ENCODE results near the gene RAB1A.
A peak's percentile ranks its signal among the peaks of the same experiment; 100 is the strongest.
"Not testable (repeated sequence)": the region's sequence is repeated elsewhere in the genome, so short reads cannot be mapped to it uniquely, and the experiment has no call there.

The RAB1A gene

DNA sequence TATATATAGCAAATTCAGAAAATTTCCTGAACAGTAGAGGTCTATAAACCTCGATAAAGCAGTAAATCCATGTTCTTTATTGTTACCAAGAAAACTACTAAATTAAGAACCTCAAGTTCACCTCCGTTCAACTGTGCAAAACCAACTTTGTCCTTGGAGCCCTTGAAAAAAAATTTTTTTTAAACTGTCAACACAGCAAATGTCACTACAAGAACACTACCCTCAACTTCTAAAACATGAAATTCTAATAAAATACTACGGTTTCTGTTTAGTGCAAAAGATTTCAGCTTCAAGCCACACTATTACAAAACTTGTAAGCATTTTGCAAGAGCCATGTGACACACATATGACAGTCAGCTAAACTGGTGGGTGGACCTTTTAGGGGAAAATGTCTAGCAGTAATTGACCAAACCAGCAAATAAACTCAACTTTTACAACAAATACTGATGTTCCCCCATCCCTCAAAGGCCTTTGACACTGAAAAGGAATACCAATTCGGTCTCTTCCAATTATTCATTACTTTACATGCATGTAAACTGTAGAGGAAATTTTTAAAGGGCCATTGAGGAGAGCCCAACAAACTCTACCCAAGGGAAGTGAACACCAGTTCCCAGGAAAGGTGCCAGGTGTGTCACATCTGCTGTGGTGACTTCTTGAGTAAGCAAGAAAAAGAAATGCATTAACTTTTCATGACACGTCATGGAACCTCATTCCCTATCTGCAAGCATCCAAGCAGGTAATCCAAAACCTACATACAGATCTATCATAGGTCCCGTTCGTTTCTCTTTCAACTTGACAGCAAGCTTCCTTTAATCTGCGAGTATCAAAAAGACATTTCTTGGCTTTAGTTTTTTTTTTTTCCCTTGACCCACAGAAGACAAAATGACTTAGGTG is 1.4 kb downstream of the RAB1A start:
- Mint-ChIP-seq H3K4me1 (ENCODE audit: low read depth) (peaks cover 47% of the 10 kb centered on the region), H3K4me3 (peak overlapping the region; percentile 95), H3K27me3 (no peaks in the 10 kb centered on the region), H3K27ac (peak overlapping the region; percentile 99), H3K9me3 (no peaks in the 10 kb centered on the region), H3K36me3 (ENCODE audit: low read depth) (peaks cover 23% of the 10 kb centered on the region)
- intact Hi-C loops (cut with micrococcal nuclease) = loop anchor here (5.0 kb wide), 1 partner anchor 34 kb away; no protein-coding TSS in a partner anchor

DNA sequence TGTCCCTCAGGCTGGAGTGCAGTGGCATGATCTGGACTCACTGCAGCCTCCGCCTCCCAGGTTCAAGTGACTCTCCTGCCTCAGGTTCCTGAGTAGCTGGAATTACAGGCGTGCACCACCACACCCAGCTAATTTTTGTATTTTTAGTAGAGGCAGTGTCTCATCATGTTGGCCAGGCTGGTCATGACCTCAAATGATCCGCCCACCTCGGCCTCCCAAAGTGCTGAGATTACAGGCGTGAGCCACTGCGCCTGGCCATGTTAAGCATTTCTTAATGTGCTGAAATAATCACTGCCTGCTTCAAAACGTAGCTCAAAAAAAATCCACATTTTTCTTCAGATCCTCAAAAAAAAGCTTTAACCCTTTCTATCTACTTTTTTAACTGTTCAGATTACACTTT is 4.4 kb downstream of the RAB1A start:
- Mint-ChIP-seq H3K27ac (peak overlapping the region; percentile 66), H3K36me3 (ENCODE audit: low read depth) (peaks cover 34% of the 10 kb centered on the region), H3K4me3 (peak overlapping the region; percentile 51)

DNA sequence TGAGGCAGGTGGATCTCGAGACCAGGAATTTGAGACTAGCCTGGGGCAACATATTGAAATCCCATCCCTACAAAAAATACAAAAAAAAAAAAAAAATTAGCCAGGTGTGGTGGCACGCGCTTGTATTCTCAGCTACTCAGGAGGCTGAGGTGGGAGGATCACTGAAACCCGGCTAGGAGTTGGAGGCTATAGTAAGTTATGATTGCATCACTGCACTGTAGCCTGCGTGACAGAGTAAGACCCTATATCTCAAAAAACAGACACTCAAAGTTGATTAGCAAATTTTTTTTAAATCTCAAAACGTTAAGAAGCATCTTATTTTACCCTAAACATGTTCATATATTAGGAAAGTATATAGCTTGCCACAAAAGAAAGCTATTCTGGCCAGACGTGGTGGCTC is 7.6 kb downstream of the RAB1A start:
- Mint-ChIP-seq H3K4me3 (no peak overlapping the region), H3K36me3 (ENCODE audit: low read depth) (peaks cover 22% of the 10 kb centered on the region), H3K27me3 (no peaks in the 10 kb centered on the region), H3K9me3 (no peaks in the 10 kb centered on the region), H3K27ac (no peak overlapping the region), H3K4me1 (ENCODE audit: low read depth) (peaks cover 84% of the 10 kb centered on the region)
- intact Hi-C loops (cut with micrococcal nuclease) = no loop called here

More for the DNA sequence above, 4.4 kb downstream of the RAB1A start:
- not testable (repeated sequence) for H3K9me3 Mint-ChIP-seq, H3K27me3 Mint-ChIP-seq
- intact Hi-C loops (cut with micrococcal nuclease) = loop anchor here (5.0 kb wide), 1 partner anchor 37 kb away; no protein-coding TSS in a partner anchor
- peaks cover 65% of the 10 kb centered on the region for H3K4me1 Mint-ChIP-seq (ENCODE audit: low read depth)

DNA sequence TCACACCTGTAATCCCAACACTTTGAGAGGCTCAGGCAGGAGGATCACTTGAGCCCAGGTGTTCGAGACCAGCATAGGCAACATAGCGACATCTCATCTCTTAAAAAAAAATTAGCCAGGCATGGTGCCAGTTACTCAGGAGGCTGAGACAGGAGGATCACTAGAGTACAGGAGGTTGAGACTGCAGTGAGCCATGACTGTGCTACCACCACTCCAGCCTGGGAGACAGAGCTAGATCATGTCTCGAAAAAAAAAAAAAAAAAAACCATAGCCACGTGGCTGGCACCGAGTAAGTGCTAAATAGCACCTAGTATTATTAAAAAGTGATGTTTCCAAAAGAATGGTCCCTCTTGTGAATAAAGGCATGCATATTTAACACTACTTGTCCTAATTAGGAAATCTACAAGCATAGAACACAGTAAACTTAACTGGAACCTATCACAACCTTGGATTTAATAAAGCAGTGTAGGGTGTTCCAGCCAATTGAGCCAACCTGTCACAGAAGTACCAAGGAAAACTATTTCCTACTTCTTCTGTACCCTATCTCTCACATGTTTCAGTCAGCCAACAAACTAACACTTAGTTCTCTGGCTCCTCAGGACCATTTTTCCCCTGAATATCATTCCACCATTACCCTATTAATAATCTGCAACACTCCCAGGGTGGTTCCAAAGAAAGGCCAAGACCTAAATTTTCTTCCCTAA is 8.8 kb downstream of the RAB1A start:
- peaks cover 78% of the 10 kb centered on the region for H3K4me1 Mint-ChIP-seq (ENCODE audit: low read depth)

DNA sequence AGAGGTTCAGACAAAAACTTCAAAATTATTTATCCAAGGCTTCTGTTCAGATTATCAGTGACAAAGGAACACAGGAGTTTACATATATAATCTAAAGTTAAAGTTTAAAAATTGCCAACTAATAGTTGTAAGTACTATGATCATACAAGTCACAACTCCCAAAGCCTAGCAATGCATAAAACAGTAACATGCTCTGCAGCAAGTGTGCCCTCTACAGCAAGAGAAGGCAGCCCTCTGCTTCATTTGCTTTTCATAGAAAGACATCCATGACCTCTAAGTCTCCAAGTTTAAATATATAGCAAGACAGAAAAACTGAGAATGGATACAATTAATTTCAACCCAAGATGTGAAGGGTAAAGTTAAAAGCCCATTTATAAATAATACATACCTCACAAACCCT is 13.3 kb downstream of the RAB1A start:
- no peak overlapping the region for H3K4me3 Mint-ChIP-seq
- peaks cover 53% of the 10 kb centered on the region for H3K4me1 Mint-ChIP-seq (ENCODE audit: low read depth)
- H3K9me3 Mint-ChIP-seq = no peaks in the 10 kb centered on the region
- no peaks in the 10 kb centered on the region for H3K27me3 Mint-ChIP-seq
- intact Hi-C loops (cut with micrococcal nuclease) = loop anchor here (5.0 kb wide), 1 partner anchor 34 kb away; no protein-coding TSS in a partner anchor
- H3K36me3 Mint-ChIP-seq (ENCODE audit: low read depth) = peaks cover 26% of the 10 kb centered on the region
- no peak overlapping the region for H3K27ac Mint-ChIP-seq

More for the DNA sequence above, 8.8 kb downstream of the RAB1A start:
- no peaks in the 10 kb centered on the region for H3K9me3 Mint-ChIP-seq
- H3K4me3 Mint-ChIP-seq = no peak overlapping the region
- intact Hi-C loops (cut with micrococcal nuclease) = no loop called here
- H3K27ac Mint-ChIP-seq = no peak overlapping the region
- no peaks in the 10 kb centered on the region for H3K27me3 Mint-ChIP-seq
- H3K36me3 Mint-ChIP-seq (ENCODE audit: low read depth) = peaks cover 22% of the 10 kb centered on the region

DNA sequence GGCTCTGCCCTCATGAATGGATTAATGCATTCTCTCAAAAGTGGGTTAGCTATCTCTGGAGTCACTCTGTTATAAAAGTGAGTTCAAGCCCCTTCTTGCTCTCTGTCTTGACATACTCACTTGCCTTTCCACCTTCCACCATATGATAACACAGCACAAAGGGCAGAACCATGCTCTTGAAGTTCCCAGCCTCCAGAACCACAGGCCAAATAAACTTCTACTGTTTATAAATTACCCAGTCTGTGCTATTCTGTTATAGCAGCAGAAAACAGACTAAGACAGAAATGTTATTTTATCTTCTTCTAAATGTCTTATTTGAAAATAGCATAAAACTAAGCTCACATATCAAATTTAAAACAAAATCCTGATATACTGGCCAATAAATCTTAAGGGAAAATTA is 15.0 kb downstream of the RAB1A start:
- H3K9me3 Mint-ChIP-seq = no peaks in the 10 kb centered on the region
- H3K4me3 Mint-ChIP-seq = no peak overlapping the region
- H3K27me3 Mint-ChIP-seq = no peaks in the 10 kb centered on the region
- peaks cover 32% of the 10 kb centered on the region for H3K36me3 Mint-ChIP-seq (ENCODE audit: low read depth)
- intact Hi-C loops (cut with micrococcal nuclease) = loop anchor here (5.0 kb wide), 1 partner anchor 33 kb away; no protein-coding TSS in a partner anchor
- peaks cover 56% of the 10 kb centered on the region for H3K4me1 Mint-ChIP-seq (ENCODE audit: low read depth)
- no peak overlapping the region for H3K27ac Mint-ChIP-seq

DNA sequence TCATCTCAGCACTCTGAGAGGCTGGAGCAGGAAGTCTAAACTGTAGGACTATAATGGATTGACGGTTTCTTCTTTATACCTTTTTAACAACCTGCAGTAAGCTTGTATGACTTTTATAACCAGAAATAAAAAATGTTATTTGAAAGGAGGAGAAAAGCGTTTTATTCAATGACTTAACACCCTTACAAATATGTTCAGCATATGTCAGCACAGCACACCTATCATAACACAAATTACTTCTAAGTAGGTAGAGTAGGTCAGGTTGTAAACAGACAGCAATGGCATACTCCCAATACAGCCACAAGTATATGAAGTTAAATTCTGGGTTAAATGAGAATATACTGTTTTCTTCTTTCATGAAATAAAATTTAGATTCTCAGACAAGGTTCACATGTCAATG is 16.1 kb downstream of the RAB1A start:
- H3K27ac Mint-ChIP-seq = no peak overlapping the region
- H3K4me1 Mint-ChIP-seq (ENCODE audit: low read depth) = peaks cover 52% of the 10 kb centered on the region
- intact Hi-C loops (cut with micrococcal nuclease) = no loop called here
- H3K36me3 Mint-ChIP-seq (ENCODE audit: low read depth) = peaks cover 38% of the 10 kb centered on the region
- no peak overlapping the region for H3K4me3 Mint-ChIP-seq
- no peaks in the 10 kb centered on the region for H3K27me3 Mint-ChIP-seq
- H3K9me3 Mint-ChIP-seq = no peaks in the 10 kb centered on the region

DNA sequence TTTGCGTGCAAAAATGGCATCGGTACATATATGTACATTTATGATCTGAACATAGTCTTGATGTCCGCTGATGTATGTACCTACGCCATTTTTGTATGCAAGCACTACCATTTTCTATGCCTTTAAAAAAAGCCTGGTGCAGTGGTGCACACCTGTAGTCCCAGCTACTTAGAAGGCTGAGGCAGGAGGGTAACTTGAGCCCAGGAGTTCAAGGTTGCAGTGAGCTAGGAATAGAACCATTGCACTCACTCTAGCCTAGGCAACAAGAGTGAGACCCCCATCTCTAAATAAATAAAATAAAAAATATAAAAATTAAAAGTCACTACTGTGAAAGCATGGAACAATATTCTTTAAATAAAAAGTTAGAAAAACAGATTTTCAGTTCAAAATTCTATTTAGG is 16.7 kb downstream of the RAB1A start:
- Mint-ChIP-seq H3K27me3 (no peaks in the 10 kb centered on the region), H3K27ac (no peak overlapping the region), H3K4me3 (no peak overlapping the region), H3K36me3 (ENCODE audit: low read depth) (peaks cover 43% of the 10 kb centered on the region), H3K9me3 (no peaks in the 10 kb centered on the region), H3K4me1 (ENCODE audit: low read depth) (peaks cover 46% of the 10 kb centered on the region)
- intact Hi-C loops (cut with micrococcal nuclease) = no loop called here

DNA sequence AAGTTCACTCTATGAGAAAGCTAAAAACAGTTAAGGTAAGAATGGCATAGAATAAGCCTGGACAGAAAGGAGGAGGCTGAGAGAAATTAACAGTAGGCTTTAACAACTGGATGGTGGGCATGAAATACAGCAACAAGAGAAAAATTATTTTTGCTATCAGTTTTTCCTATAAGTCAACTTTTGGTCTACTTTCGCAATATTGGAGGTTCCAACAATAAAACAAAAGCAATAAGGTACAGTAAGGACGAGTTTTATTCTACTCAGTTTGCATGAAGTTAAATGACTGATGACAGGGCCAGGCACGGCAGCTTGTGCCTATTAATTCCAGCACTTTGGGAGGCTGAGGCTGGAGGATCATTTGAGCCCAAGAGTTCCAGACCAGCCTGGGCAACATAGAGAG is 17.3 kb downstream of the RAB1A start:
- intact Hi-C loops (cut with micrococcal nuclease) = no loop called here
- no peaks in the 10 kb centered on the region for H3K9me3 Mint-ChIP-seq
- peaks cover 46% of the 10 kb centered on the region for H3K4me1 Mint-ChIP-seq (ENCODE audit: low read depth)
- no peak overlapping the region for H3K27ac Mint-ChIP-seq
- peaks cover 46% of the 10 kb centered on the region for H3K36me3 Mint-ChIP-seq (ENCODE audit: low read depth)
- H3K4me3 Mint-ChIP-seq = no peak overlapping the region
- H3K27me3 Mint-ChIP-seq = no peaks in the 10 kb centered on the region

DNA sequence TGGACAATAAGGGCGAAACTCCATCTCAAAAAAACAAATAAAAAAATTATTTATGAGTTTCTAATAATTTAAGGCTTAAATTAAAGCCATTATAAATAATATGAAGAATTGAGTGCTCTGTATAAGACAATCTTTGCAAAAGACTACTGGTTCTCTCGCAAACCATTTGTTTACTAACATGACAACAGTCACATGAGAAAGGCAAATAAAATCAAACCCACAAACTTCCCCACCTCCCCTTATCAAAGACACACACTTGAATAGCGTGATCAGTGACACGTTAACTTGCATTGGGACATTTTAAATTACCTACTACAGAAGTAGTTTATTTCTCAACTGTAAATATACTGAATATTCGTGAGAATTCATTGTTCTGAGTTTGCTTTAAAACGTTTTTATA is 21.1 kb downstream of the RAB1A start:
- H3K4me3 Mint-ChIP-seq = no peak overlapping the region
- H3K36me3 Mint-ChIP-seq (ENCODE audit: low read depth) = peaks cover 64% of the 10 kb centered on the region
- H3K27me3 Mint-ChIP-seq = no peaks in the 10 kb centered on the region
- intact Hi-C loops (cut with micrococcal nuclease) = no loop called here
- H3K4me1 Mint-ChIP-seq (ENCODE audit: low read depth) = peaks cover 44% of the 10 kb centered on the region
- H3K27ac Mint-ChIP-seq = no peak overlapping the region
- H3K9me3 Mint-ChIP-seq = no peaks in the 10 kb centered on the region

DNA sequence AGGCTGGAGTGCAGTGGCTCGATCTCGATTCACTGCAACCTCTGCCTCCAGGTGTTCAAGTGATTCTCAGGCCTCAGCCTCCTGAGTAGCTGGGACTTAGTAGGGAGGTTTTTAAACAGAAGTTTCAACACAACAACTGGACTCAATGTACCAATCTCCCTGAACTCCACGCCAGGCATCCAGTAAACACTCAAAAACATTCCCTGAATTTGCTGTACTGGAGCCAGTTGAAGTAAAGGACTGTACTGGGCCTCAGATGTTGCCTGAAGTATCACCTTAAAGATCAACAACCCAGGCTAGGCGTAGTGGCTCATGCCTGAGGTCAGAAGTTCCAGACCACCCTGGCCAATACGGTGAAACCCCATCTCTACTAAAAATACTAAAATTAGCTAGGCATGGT is 22.4 kb downstream of the RAB1A start:
- H3K4me3 Mint-ChIP-seq = no peak overlapping the region
- H3K36me3 Mint-ChIP-seq (ENCODE audit: low read depth) = peaks cover 75% of the 10 kb centered on the region
- peaks cover 38% of the 10 kb centered on the region for H3K4me1 Mint-ChIP-seq (ENCODE audit: low read depth)
- H3K27ac Mint-ChIP-seq = no peak overlapping the region
- H3K9me3 Mint-ChIP-seq = no peaks in the 10 kb centered on the region
- no peaks in the 10 kb centered on the region for H3K27me3 Mint-ChIP-seq
- intact Hi-C loops (cut with micrococcal nuclease) = no loop called here

DNA sequence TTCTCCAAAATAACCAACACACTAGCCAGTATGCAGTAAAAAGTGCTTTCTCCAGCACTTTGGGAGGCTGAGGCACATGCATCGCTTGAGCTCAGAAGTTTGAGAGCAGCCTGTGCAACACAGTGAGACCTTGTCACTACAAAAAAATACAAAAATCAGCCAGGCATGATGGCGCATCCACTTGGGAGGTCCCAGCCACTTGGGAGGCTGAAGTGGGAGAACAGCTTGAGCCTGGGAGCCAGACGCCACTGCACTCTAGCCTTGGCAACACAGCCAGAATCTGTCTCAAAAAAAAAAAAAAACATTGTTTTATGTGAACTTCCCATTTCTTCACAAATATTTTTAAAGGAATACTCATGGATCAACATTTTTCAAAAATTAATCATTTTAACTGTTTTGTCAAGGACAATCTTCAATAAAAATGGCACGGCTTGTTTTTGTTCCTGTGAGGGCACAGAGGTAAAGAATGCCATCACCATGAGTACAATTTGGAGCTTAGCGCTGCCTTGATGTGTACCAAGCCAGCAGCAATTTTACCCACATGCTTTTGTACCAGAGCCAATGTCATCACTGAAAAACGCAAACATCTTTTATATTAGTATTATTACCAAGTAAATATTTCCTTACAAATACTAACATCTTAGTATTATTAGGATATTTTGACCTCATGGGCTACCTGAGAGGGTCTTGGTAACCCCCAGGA is 26.7 kb downstream of the RAB1A start:
- no peak overlapping the region for H3K4me3 Mint-ChIP-seq
- peaks cover 22% of the 10 kb centered on the region for H3K4me1 Mint-ChIP-seq (ENCODE audit: low read depth)
- no peaks in the 10 kb centered on the region for H3K9me3 Mint-ChIP-seq
- no peaks in the 10 kb centered on the region for H3K27me3 Mint-ChIP-seq
- intact Hi-C loops (cut with micrococcal nuclease) = no loop called here
- H3K36me3 Mint-ChIP-seq (ENCODE audit: low read depth) = peaks cover 87% of the 10 kb centered on the region
- no peak overlapping the region for H3K27ac Mint-ChIP-seq

DNA sequence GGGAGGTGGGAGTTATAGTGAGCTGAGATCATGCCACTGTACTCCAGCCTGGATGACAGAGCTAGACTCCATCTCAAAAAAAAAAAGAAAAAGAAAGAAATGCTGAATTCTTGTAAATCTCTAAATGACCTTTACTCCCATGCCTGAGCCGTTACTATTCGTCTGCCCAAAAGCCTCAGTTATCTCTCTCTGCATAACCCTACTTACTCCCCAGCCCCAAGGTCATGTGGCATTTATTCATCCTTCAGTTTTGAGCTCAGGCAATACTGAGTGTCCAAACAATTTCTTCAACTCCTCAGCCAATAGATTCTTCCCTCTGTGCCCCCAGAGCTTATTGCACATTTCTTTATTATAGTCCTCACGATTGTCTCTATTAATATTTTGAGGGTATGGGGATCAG is 28.8 kb downstream of the RAB1A start:
- H3K27ac Mint-ChIP-seq = no peak overlapping the region
- no peaks in the 10 kb centered on the region for H3K27me3 Mint-ChIP-seq
- no peak overlapping the region for H3K4me3 Mint-ChIP-seq
- H3K4me1 Mint-ChIP-seq (ENCODE audit: low read depth) = peaks cover 11% of the 10 kb centered on the region
- intact Hi-C loops (cut with micrococcal nuclease) = no loop called here
- H3K36me3 Mint-ChIP-seq (ENCODE audit: low read depth) = peaks cover 92% of the 10 kb centered on the region
- H3K9me3 Mint-ChIP-seq = no peaks in the 10 kb centered on the region

DNA sequence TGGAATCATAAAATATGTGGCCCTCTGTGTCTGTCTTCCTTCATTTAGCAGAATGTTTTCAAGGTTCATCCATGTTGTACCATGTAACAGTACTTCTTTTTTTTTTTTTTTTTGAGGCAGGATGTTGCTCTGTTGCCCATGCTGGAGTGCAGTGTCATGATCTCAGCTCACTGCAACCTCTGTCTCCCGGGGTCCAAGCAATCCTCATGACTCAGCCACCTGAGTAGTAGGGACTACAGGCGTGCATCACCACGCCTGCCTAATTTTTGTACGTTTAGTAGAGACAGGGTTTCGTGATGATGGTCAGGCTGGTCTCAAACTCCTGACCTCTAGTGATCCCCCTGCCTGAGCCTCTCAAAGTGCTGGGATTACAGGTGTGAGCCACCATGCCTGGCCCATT is 31.2 kb downstream of the RAB1A start:
- no peaks in the 10 kb centered on the region for H3K9me3 Mint-ChIP-seq
- H3K27ac Mint-ChIP-seq = no peak overlapping the region
- H3K4me1 Mint-ChIP-seq (ENCODE audit: low read depth) = peaks cover 11% of the 10 kb centered on the region
- H3K36me3 Mint-ChIP-seq (ENCODE audit: low read depth) = peaks cover 92% of the 10 kb centered on the region
- intact Hi-C loops (cut with micrococcal nuclease) = no loop called here
- H3K27me3 Mint-ChIP-seq = no peaks in the 10 kb centered on the region
- no peak overlapping the region for H3K4me3 Mint-ChIP-seq

Data from dendritic cell treated with granulocyte-macrophage colony-stimulating factor and Interleukin-4, amounts not matched to agents 40 ng/mL and 50 ng/mL, for 4 days (primary cell).